Amniotic epithelial cell (primary cell): Measurements from ENCODE around the gene UEVLD.

Experiments used
- DNase-seq: peaks from one replicate; pipeline ENCODE4 v3.0.0-alpha.2; 2010; ENCODE audit warnings: low read depth

The UEVLD gene

DNA sequence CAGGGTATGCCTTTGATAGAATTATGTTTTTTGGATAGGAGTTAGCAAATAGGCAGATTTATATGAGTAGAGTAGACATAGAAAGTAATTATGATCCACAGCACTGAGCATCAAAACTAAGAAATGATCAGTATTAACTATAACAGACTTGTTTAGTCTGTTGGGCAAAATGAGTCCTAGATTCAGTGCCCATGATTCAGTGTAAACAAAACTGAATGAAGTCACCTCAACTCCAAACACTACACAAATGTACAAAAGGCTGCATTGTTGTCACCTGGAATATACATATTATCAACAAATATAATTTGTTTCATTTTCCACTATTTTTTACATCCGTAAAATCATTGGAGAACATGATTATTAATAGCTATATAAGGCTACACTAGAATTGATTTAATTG lies 6.7 kb downstream of the UEVLD start:
- DNase-seq, result no peak

DNA sequence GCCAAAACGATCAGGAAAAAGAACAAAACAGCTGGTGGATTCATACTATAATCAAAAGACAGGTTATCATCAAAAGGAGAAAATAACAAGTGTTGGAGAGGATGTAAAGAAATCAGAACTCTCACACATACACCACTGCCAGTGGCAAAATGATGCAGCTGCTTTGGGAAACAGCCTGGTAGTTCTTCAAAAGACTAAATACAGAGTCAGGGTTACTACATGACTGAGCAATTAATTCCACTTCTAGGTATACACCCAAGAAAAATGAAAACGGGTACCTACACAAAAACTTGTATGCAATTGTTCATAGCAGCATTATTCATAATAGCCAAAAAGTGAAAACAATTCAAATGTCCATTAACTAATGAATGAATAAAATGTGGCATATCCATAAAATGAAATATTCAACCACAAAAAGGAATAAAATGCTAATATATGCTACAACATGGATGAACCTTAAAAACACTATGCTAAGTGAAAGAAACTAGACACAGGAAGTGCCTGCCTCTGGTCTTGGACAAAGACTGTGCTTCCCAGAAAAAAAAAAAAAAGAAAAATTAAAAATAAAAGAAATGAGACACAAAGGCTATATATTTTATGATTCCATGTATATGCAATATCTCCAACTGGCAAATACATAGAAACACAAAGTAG lies 8.3 kb downstream of the UEVLD start:
- DNase-seq, result no peak

GRCh38 chr11:18578975-18579598 lies 9.4 kb downstream of the UEVLD start:
- no peak for DNase-seq

DNA sequence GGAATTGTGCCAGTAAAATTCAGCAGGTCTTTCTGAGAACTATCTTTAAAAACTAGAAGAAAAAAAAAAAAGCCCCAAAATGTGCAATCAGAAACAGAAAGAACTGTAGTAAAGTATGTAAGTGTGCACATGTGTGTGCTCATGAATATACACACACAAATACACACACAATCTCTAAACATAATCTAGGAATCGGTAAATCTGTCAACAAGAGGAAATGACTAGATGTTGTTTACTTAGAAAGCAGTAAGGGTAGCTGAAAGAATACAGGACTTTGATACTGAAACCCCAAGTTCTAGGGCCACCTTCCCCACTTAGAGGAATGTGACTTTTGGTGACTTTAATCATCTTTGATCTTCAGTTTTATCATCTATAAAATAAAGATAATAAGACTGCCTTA lies 13.2 kb downstream of the UEVLD start:
- DNase-seq, result no peak

DNA sequence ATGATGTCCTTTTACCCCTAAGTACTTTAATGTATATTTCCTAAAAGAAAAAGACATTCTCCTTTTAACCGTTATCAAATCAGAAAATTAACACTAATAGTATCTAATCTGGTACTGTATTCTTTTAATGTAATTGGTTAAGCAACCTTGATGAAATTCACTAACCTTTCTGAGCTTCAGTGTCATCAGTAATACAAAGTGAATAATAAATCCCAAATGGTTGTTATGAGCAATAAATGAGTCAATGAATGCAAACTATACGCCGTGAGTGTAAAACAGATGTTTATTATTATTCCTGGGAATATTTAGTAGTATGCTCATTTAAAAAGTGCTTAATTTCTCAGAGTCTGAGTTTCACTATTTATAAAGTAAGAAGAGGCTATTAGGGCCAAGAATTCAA lies 21.5 kb downstream of the UEVLD start:
- DNase-seq, result no peak

GRCh38 chr11:18566406-18566805 lies 22.1 kb downstream of the UEVLD start:
- DNase-seq, result no peak

DNA sequence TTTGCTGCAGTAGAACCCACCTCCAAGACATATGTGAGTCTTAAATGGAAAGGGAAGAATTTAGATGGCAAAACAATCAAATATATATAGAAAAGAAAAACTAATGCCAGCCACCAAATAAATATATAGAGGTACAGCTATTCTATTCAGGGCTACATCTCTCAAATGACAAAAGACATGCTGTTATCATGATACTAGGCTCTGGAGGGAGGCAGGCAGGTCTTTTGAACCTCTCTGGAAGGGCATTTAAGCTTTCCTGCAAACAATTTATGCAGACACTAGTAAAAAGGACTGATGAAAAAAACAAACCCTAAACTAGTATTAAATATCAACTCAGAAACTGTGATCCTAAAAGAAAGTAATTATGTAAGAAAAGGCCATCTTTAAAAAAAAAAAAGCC lies 24.4 kb downstream of the UEVLD start:
- no peak for DNase-seq

GRCh38 chr11:18563090-18563730 lies 25.3 kb downstream of the UEVLD start:
- DNase-seq, result peak; percentile 74

- no peak for DNase-seq
Observed at GRCh38 chr11:18548001-18548400, 40.5 kb downstream of the UEVLD start.

GRCh38 chr11:18540207-18541009 lies 48.1 kb downstream of the UEVLD start:
- DNase-seq, result peak; percentile 26

DNA sequence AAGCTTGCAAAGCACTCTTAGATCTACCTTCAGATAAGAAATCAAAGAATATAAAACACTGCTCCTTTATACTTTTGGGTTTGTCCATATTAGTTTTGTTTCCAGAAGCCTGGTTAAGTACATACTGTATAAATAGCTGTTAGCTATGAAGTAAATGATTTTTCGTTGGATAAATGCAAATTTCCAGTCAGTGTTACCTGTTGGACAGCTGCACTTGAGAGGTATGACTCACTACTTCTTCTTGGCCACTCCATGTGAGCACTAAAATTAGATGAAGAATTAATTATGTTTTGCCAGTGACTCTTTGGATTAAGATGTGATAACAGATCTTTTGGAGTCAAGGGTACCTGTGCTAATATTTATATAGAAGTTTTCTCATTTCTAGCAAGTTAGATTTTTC lies 52.3 kb downstream of the UEVLD start:
- no peak for DNase-seq

GRCh38 chr11:18534245-18534644 lies 54.3 kb downstream of the UEVLD start:
- DNase-seq, result no peak

- DNase-seq, result no peak
Observed at GRCh38 chr11:18533365-18533764, 55.2 kb downstream of the UEVLD start.

GRCh38 chr11:18527512-18527911 lies 61.0 kb downstream of the UEVLD start:
- DNase-seq, result peak; percentile 33

- DNase-seq, result peak; percentile 87
Observed at GRCh38 chr11:18526521-18527296, 61.8 kb downstream of the UEVLD start, which contains the start of gene TSG101. TSS of gene TSG101 (minus strand) at chr11:18526942. CDS start at chr11:18526816, 126 bp downstream.

DNA sequence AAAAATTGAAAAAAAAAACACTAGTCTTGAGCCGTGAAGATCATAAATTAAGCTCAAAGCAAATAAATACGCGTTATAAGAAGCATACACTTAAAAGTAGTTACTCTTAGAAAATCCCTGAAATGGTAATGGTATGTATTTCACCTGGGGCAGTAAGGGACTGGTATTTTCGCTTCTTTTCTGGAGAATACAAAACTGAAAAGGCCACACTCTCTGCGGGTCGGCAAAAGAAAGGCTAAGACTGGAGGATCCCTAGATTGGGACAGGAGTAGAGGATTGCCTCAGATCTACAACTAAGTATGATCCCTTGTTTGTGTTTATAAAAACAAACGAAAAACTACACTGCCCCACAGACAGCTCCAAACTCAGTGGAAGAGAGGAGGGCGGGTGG lies 62.4 kb downstream of the UEVLD start:
- peak; percentile 10 for DNase-seq

DNA sequence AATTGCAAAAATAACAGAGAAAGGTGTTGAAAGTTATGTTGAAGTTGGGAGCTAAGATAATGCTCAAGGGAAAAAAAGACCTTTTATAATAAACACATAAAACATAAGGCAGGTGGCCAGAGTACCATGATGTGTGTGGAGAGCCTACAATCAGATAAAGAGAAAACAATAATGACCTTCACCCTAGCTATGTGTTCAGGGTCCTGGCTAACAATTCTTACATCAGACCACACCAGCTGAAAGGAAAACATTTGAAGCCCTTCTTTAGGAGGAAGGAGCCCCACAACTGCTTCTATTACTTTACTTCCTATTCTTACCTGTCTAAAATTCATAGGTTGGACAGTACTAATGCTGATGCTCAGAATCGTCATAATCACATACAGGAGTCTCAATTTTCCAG lies 64.3 kb downstream of the UEVLD start:
- DNase-seq, result no peak

GRCh38 chr11:18523084-18523483 lies 65.5 kb downstream of the UEVLD start:
- DNase-seq, result peak; percentile 7

- peak; percentile 26 for DNase-seq
Observed at GRCh38 chr11:18522388-18522787, 66.1 kb downstream of the UEVLD start.

GRCh38 chr11:18521122-18521521 lies 67.4 kb downstream of the UEVLD start:
- DNase-seq, result no peak

DNA sequence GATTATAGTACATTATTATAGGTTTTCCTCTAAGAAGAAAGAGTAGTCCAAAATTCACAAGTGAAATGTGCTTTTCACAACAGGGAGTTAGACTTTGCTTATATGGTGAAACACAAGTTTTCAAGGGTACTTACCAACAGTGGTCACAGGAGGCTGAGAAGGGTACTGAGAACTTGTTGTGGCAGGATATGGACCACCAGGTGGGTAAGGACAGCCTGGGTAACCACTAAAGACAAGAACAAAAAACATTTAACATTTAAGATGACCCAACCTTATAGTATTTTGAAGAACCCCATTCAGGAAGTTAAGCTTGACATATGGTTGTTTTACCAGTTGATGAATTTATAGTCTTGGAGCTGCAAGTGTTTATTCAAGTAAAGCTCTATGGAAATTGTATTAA lies 86.2 kb downstream of the UEVLD start:
- DNase-seq, result no peak

DNA sequence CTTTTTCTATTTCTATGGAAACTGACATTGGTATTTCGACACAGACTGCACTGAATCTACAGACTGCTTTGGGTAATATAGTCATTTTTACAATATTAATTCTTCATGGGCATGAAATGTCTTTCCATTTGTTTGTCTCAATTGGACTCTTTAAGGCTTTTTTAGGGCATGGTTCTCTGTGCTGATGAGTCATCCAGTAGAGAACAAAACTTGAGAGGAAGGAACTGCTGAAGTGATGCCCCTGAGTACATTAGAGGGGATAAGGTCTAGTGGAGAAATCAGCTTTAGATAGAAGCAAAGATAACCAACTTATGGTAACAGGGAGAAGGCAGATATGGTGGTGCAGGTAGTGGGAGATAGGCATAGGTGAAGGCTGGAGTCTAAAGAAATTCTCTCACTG lies 86.9 kb downstream of the UEVLD start:
- no peak for DNase-seq
